ENCODE measurements around the gene PLCD3.

PLCD3 gene

GRCh38 chr17:45101883-45102811 lies 30.2 kb downstream of the PLCD3 start:
- no peak for DNase-seq (ENCODE audit: low spot score)

GRCh38 chr17:45101546-45101882 lies 30.8 kb downstream of the PLCD3 start:
- no peak for DNase-seq (ENCODE audit: low spot score)

GRCh38 chr17:45098869-45099616 lies 33.3 kb downstream of the PLCD3 start:
- peak; percentile 66 for DNase-seq (ENCODE audit: low spot score)

- DNase-seq (ENCODE audit: low spot score) = no peak
These were observed 34.0 kb downstream of the PLCD3 start for GRCh38 chr17:45098081-45098868.

- no peak for DNase-seq (ENCODE audit: low spot score)
These were observed 35.4 kb downstream of the PLCD3 start for GRCh38 chr17:45096926-45097325.

- peak; percentile 55 for DNase-seq (ENCODE audit: low spot score)
These were observed 36.2 kb downstream of the PLCD3 start for GRCh38 chr17:45096141-45096540.

- DNase-seq (ENCODE audit: low spot score) = no peak
These were observed 38.7 kb downstream of the PLCD3 start for GRCh38 chr17:45093444-45094110.

- DNase-seq (ENCODE audit: low spot score) = peak; percentile 91
These were observed 39.3 kb downstream of the PLCD3 start for GRCh38 chr17:45092911-45093430.

- DNase-seq (ENCODE audit: low spot score) = peak; percentile 63
These were observed 40.4 kb downstream of the PLCD3 start for GRCh38 chr17:45091778-45092425.

GRCh38 chr17:45090711-45091110 lies 41.6 kb downstream of the PLCD3 start:
- no peak for DNase-seq (ENCODE audit: low spot score)

GRCh38 chr17:45088741-45089140 lies 43.6 kb downstream of the PLCD3 start:
- no peak for DNase-seq (ENCODE audit: low spot score)

- no peak for DNase-seq (ENCODE audit: low spot score)
These were observed 44.3 kb downstream of the PLCD3 start for GRCh38 chr17:45087978-45088377.

GRCh38 chr17:45087504-45087975 lies 44.8 kb downstream of the PLCD3 start:
- DNase-seq (ENCODE audit: low spot score) = no peak

- DNase-seq (ENCODE audit: low spot score) = no peak
These were observed 45.3 kb downstream of the PLCD3 start for GRCh38 chr17:45086865-45087503.

GRCh38 chr17:45086391-45086790 lies 45.9 kb downstream of the PLCD3 start:
- no peak for DNase-seq (ENCODE audit: low spot score)

- no peak for DNase-seq (ENCODE audit: low spot score)
These were observed 51.1 kb downstream of the PLCD3 start for GRCh38 chr17:45081047-45081703.

- DNase-seq (ENCODE audit: low spot score) = no peak
These were observed 54.7 kb downstream of the PLCD3 start for GRCh38 chr17:45077643-45078042.

- DNase-seq (ENCODE audit: low spot score) = no peak
These were observed 58.8 kb downstream of the PLCD3 start for GRCh38 chr17:45073414-45074070.

- DNase-seq (ENCODE audit: low spot score) = no peak
These were observed 61.5 kb downstream of the PLCD3 start for GRCh38 chr17:45070809-45071208.
